GM19468 (cell line): ENCODE results near the gene UBE2G1.
"Not testable (repeated sequence)": the region's sequence is repeated elsewhere in the genome, so short reads cannot be mapped to it uniquely, and the experiment has no call there.

Experiments
- ATAC-seq: cut with Tn5 transposase; IDR thresholded peaks from one replicate; pipeline ENCODE4 v1.9.1; 2021; ENCODE audit warnings: mild to moderate bottlenecking, moderate library complexity, moderate number of reproducible peaks; ENCODE audit not compliant: unreplicated experiment; ENCODE audit errors: extremely low read depth

UBE2G1 gene

DNA sequence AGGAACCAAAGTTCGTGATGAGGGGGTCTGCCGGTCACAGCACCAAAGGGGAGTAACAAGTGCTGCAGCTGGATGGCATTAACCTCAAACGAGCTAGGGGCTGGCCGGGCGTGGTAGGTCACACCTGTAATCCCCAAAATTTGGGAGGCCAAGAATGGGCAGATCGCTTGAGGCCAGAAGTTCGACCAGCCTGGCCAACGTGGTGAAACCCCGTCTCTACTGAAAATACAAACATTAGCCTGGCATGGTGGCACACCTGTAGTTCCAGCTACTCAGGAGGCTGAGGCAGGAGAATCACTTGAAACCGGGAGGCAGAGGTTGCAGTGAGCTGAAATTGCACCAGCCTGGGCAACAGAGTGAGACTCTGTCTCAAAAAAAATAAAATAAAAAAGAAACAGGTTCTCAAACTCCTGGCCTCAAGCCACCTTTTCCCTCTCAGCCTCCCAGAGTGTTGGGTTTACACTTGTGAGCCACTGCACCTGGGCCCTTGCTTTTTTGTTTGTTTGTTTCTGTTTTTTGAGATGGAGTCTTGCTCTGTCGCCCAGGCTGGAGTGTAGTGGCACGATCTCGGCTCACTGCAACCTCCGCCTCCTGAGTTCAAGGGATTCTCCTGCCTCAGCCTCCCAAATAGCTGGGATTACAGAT lies 9.4 kb upstream of the UBE2G1 start:
- not testable (repeated sequence) for ATAC-seq

GRCh38 chr17:4375039-4375748 lies 8.7 kb upstream of the UBE2G1 start:
- peak; percentile 46 for ATAC-seq

DNA sequence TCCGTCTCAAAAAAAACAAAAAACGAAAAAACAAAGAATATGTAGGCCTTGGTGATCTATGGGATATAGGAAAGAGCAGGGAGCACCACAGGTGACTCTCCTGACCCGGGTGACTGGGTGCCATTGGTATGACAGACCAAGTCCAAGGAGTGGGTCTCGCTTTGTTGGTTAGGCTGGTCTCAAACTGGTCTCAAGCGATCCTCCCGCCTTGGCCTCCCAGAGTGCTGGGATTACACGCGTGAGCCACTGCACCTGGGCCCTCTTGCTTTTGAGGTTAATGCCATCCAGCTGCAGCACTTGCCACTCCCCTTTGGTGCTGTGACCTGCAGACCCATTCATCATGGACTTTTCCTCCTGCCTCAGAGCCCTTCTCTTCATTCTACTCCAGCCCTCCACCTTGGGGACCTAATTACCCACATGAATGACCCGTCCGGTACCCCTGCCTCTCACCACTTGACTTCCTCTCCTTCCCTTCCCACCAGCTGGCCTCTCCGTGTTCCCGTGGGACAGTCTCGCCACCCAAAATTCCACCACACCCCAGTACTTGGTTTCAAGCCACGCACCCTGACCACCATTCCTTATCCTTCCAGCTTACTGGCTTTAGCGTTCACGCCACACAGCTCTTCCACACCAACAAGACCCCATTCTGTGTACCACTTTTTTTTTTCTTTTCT lies 3.2 kb upstream of the UBE2G1 start:
- ATAC-seq: no peak

DNA sequence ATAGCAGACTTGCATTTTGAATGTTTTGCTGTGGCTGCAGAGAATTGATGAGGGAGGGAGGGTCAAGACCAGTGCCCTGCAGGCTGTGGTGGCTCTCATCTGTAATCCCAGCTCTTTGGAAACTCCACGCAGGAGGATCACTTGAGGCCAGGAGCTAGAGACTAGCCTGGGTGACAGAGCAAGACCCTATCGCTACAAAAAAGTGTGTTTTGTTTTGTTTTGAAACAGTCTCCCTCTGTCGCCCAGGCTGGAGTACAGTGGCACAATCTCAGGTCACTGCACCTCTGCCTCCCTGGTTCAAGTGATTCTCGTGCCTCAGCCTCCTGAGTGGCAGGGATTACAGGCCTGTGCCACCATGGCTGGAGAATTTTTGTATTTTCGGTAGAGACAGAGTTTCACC lies 1.9 kb upstream of the UBE2G1 start:
- ATAC-seq: no peak

DNA sequence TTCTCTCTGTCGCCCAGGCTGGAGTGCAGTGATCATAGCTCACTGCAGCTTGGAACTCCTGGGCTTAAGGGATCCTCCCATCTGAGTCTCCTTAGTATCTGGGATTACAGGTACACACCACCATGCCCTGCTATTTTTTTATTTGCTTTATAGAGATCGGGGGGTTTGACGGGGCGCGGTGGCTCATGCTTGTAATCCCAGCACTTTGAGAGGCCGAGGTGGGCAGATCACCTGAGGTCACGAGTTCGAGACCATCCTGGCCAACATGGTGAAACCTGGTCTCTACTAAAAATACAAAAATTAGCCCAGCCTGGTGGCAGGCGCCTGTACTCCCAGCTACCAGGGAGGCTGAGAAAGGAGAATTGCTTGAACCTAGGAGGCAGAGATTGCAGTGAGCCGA lies 702 bp upstream of the UBE2G1 start:
- ATAC-seq: not testable (repeated sequence)

GRCh38 chr17:4365628-4366326 lies 698 bp downstream of the UBE2G1 start:
- ATAC-seq: no peak

GRCh38 chr17:4365103-4365627 lies 1.3 kb downstream of the UBE2G1 start:
- ATAC-seq: no peak

DNA sequence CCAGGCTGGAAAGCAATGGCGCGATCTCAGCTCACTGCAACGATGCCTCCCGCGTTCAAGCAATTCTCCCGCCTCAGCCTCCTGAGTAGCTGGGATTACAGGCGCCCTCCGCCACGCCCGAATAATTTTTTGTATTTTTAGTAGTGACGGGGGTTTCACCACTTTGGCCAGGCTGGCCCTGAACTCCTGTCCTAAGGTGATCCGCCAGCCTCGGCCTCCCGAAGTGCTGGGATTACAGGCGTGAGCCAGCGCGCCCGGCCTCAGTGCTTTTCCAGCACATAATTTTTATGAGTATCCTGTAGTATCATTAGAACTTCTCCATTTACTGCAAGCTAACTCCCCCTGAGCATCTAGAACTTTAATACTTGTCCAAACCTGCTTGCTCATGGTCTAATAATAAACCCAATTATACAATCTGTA lies 1.8 kb downstream of the UBE2G1 start:
- ATAC-seq: no peak

GRCh38 chr17:4362141-4362540 lies 4.3 kb downstream of the UBE2G1 start:
- ATAC-seq: no peak

- no peak for ATAC-seq
Observed at GRCh38 chr17:4358154-4358553, 8.3 kb downstream of the UBE2G1 start.

GRCh38 chr17:4357671-4358070 lies 8.8 kb downstream of the UBE2G1 start:
- ATAC-seq: no peak

- ATAC-seq: no peak
Observed at GRCh38 chr17:4357030-4357628, 9.3 kb downstream of the UBE2G1 start.

GRCh38 chr17:4354862-4355514 lies 11.5 kb downstream of the UBE2G1 start:
- no peak for ATAC-seq

- no peak for ATAC-seq
Observed at GRCh38 chr17:4354206-4354605, 12.3 kb downstream of the UBE2G1 start.

- ATAC-seq: not testable (repeated sequence)
Observed at GRCh38 chr17:4350214-4350613, 16.3 kb downstream of the UBE2G1 start.

DNA sequence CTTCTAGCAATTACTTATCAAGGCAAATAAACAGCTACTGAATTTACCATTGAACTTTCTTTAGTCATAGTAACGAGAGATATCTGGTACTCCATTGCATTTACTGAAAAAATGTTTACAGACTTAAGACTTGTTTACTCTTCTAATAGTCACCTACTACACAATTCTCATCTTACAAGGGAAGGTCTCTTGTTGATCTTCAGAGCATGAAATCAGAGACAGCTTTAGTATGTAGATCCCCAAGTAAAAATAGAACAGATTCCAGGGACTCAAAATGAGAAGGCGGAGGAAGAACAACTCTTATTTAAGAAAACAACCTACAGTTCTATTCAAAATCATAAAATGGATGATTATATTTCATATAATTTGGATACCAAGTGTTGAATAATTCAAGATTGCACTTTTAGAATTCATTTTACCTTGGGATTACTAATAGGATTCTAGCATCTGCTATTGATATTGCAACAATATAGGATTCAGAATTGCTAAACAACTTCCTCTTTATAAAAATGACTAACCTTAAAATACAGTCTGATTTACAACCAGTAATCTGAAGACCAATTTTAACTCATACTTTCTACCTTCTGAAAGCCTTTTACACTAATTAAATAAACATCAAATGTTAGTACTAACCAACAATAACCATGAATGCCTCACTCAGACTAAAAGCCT lies 20.8 kb downstream of the UBE2G1 start:
- ATAC-seq: no peak

GRCh38 chr17:4344926-4345325 lies 21.5 kb downstream of the UBE2G1 start:
- ATAC-seq: no peak

- ATAC-seq: no peak
Observed at GRCh38 chr17:4342535-4342934, 23.9 kb downstream of the UBE2G1 start.

GRCh38 chr17:4341616-4341977 lies 24.9 kb downstream of the UBE2G1 start:
- ATAC-seq: no peak
